COR-L47 (cell line): ENCODE data around the gene SYK.

Source experiments
- DNase-seq: peaks from one replicate; lab custom pipeline; 2025; lab: John Stamatoyannopoulos, UW

Gene SYK

DNA sequence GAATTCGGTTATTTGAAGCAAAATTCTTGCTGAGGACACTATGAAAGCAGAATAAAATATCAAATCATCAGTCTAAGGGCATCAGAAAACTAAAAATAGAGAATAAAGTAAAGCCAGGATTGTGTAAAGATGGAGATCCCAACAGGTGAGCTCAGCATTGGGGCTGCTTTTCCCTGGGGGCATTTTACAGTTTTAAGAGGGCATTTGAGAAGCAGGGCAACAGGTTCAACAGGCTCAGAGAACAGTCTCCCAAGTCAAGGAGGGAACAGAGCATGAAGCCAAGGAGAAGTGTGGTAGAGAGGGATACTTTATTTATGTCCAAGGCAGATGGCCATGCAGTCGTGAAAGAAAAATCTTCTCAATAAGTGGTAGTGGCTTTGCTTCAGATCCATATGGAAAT, 145.4 kb downstream of the SYK start:
- DNase-seq, result no peak
